GM23338 (cell line): ENCODE results near the gene TIAM1. TPM values are rescaled to one million over a fixed set of nuclear protein-coding genes. Genes with fewer than 3 reads are reported as not detected.

ENCODE experiments used
- CREB1 ChIP-seq: fragments of 250-450 bp; sonication (Bioruptor Pico); IDR thresholded peaks from 2 replicates; pipeline ENCODE4 v1.5.0; 2020; ENCODE audit warnings: low read depth, mild to moderate bottlenecking, moderate library complexity
- CTCF ChIP-seq, 2 experiments: fragments of 200-600 bp in 1 of 2; sonication (generic) in 1 of 2; conservative IDR thresholded peaks; 2 replicates each; pipeline versions ENCODE4 v1.5.1 to v1.6.1; 2016 to 2017; ENCODE audit warnings: antibody characterized with exemption in 2 of 2, low read depth in 2 of 2, mild to moderate bottlenecking in 2 of 2, moderate library complexity in 1 of 2
- EZH2 ChIP-seq: fragments of 200-600 bp; sonication (generic); IDR thresholded peaks from one replicate; pipeline ENCODE4 v1.8.0; 2017; ENCODE audit warnings: antibody characterized with exemption, mild to moderate bottlenecking, low read depth; ENCODE audit not compliant: unreplicated experiment
- JUNB ChIP-seq: IDR thresholded peaks from one replicate; pipeline ENCODE4 v1.6.1; 2016; ENCODE audit warnings: antibody characterized with exemption; ENCODE audit not compliant: unreplicated experiment
- NANOG ChIP-seq: IDR thresholded peaks from 2 replicates; pipeline ENCODE4 v1.6.1; 2016; ENCODE audit warnings: antibody characterized with exemption, borderline replicate concordance
- ZNF114 ChIP-seq: fragments of 250-450 bp; sonication (Bioruptor Pico); IDR thresholded peaks from 2 replicates; pipeline ENCODE4 v1.5.0; 2020; ENCODE audit warnings: mild to moderate bottlenecking, moderate library complexity
- polyA plus RNA-seq: library from polyadenylated mRNA; unstranded; fragments of >200 nt; fragmentation: Nextera tagmentation; extraction: Ambion mirVana; gene quantifications from 2 replicates; pipeline ENCODE4 v1.2.1, GENCODE V29; 2016
- total RNA-seq: library from RNA; depleted of rRNA; stranded (reverse); fragments of >200 nt; shearing (Covaris generic); gene quantifications from 2 replicates; pipeline ENCODE4 v1.2.3, GENCODE V29; 2014
- TF ChIP-seq, protein P1 (sequence below): fragments of 250-450 bp; sonication (Bioruptor Pico); IDR thresholded peaks from 2 replicates; pipeline ENCODE4 v1.5.0; 2020; ENCODE audit warnings: mild to moderate bottlenecking, moderate library complexity
- TF ChIP-seq, protein P2 (sequence below): IDR thresholded peaks from 2 replicates; pipeline ENCODE4 v1.6.1; 2016; ENCODE audit warnings: antibody characterized with exemption
- TF ChIP-seq, protein P3 (sequence below): IDR thresholded peaks from one replicate; pipeline ENCODE4 v1.6.1; 2018; ENCODE audit warnings: antibody characterized with exemption; ENCODE audit not compliant: unreplicated experiment

TIAM1 gene
- total and polyA plus RNA-seq, 2 experiments from 2014 or later, result 18.5 to 20.0 TPM

- TF ChIP-seq, protein P1, sequence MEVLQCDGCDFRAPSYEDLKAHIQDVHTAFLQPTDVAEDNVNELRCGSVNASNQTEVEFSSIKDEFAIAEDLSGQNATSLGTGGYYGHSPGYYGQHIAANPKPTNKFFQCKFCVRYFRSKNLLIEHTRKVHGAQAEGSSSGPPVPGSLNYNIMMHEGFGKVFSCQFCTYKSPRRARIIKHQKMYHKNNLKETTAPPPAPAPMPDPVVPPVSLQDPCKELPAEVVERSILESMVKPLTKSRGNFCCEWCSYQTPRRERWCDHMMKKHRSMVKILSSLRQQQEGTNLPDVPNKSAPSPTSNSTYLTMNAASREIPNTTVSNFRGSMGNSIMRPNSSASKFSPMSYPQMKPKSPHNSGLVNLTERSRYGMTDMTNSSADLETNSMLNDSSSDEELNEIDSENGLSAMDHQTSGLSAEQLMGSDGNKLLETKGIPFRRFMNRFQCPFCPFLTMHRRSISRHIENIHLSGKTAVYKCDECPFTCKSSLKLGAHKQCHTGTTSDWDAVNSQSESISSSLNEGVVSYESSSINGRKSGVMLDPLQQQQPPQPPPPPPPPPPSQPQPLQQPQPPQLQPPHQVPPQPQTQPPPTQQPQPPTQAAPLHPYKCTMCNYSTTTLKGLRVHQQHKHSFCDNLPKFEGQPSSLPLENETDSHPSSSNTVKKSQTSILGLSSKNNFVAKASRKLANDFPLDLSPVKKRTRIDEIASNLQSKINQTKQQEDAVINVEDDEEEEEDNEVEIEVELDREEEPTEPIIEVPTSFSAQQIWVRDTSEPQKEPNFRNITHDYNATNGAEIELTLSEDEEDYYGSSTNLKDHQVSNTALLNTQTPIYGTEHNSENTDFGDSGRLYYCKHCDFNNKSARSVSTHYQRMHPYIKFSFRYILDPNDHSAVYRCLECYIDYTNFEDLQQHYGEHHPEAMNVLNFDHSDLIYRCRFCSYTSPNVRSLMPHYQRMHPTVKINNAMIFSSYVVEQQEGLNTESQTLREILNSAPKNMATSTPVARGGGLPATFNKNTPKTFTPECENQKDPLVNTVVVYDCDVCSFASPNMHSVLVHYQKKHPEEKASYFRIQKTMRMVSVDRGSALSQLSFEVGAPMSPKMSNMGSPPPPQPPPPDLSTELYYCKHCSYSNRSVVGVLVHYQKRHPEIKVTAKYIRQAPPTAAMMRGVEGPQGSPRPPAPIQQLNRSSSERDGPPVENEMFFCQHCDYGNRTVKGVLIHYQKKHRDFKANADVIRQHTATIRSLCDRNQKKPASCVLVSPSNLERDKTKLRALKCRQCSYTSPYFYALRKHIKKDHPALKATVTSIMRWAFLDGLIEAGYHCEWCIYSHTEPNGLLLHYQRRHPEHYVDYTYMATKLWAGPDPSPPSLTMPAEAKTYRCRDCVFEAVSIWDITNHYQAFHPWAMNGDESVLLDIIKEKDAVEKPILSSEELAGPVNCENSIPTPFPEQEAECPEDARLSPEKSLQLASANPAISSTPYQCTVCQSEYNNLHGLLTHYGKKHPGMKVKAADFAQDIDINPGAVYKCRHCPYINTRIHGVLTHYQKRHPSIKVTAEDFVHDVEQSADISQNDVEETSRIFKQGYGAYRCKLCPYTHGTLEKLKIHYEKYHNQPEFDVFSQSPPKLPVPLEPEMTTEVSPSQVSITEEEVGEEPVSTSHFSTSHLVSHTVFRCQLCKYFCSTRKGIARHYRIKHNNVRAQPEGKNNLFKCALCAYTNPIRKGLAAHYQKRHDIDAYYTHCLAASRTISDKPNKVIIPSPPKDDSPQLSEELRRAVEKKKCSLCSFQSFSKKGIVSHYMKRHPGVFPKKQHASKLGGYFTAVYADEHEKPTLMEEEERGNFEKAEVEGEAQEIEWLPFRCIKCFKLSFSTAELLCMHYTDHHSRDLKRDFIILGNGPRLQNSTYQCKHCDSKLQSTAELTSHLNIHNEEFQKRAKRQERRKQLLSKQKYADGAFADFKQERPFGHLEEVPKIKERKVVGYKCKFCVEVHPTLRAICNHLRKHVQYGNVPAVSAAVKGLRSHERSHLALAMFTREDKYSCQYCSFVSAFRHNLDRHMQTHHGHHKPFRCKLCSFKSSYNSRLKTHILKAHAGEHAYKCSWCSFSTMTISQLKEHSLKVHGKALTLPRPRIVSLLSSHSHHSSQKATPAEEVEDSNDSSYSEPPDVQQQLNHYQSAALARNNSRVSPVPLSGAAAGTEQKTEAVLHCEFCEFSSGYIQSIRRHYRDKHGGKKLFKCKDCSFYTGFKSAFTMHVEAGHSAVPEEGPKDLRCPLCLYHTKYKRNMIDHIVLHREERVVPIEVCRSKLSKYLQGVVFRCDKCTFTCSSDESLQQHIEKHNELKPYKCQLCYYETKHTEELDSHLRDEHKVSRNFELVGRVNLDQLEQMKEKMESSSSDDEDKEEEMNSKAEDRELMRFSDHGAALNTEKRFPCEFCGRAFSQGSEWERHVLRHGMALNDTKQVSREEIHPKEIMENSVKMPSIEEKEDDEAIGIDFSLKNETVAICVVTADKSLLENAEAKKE, result no peak
- TF ChIP-seq JUNB (no peak), EZH2 (no peak), ZNF114 (CRISPR knock-in tag) (no peak), CREB1 (CRISPR knock-in tag) (no peak), NANOG (no peak), CTCF (conservative IDR thresholded peaks at IDR 0.05; ENCODE audit: low read depth in 2 of 2) (no peak)
- TF ChIP-seq, protein P2, sequence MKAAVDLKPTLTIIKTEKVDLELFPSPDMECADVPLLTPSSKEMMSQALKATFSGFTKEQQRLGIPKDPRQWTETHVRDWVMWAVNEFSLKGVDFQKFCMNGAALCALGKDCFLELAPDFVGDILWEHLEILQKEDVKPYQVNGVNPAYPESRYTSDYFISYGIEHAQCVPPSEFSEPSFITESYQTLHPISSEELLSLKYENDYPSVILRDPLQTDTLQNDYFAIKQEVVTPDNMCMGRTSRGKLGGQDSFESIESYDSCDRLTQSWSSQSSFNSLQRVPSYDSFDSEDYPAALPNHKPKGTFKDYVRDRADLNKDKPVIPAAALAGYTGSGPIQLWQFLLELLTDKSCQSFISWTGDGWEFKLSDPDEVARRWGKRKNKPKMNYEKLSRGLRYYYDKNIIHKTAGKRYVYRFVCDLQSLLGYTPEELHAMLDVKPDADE, result no peak
- TF ChIP-seq, protein P3, sequence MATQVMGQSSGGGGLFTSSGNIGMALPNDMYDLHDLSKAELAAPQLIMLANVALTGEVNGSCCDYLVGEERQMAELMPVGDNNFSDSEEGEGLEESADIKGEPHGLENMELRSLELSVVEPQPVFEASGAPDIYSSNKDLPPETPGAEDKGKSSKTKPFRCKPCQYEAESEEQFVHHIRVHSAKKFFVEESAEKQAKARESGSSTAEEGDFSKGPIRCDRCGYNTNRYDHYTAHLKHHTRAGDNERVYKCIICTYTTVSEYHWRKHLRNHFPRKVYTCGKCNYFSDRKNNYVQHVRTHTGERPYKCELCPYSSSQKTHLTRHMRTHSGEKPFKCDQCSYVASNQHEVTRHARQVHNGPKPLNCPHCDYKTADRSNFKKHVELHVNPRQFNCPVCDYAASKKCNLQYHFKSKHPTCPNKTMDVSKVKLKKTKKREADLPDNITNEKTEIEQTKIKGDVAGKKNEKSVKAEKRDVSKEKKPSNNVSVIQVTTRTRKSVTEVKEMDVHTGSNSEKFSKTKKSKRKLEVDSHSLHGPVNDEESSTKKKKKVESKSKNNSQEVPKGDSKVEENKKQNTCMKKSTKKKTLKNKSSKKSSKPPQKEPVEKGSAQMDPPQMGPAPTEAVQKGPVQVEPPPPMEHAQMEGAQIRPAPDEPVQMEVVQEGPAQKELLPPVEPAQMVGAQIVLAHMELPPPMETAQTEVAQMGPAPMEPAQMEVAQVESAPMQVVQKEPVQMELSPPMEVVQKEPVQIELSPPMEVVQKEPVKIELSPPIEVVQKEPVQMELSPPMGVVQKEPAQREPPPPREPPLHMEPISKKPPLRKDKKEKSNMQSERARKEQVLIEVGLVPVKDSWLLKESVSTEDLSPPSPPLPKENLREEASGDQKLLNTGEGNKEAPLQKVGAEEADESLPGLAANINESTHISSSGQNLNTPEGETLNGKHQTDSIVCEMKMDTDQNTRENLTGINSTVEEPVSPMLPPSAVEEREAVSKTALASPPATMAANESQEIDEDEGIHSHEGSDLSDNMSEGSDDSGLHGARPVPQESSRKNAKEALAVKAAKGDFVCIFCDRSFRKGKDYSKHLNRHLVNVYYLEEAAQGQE, result no peak
Measured at GRCh38 chr21:31286621-31287020, 57.4 kb downstream of the TIAM1 start (continued).
